GM21360 (cell line): ENCODE data around the gene DNPH1.

ENCODE experiments used
- ATAC-seq: cut with Tn5 transposase; IDR thresholded peaks from one replicate; pipeline ENCODE4 v1.9.1; 2021; ENCODE audit warnings: mild to moderate bottlenecking, moderate library complexity; ENCODE audit not compliant: unreplicated experiment

The DNPH1 gene

GRCh38 chr6:43228951-43229802, at the start of gene DNPH1:
Gene DNPH1, minus strand, starts transcription at chr6:43229481. Its CDS starts 25 bp downstream, at chr6:43229456.
- ATAC-seq = peak; percentile 55

DNA sequence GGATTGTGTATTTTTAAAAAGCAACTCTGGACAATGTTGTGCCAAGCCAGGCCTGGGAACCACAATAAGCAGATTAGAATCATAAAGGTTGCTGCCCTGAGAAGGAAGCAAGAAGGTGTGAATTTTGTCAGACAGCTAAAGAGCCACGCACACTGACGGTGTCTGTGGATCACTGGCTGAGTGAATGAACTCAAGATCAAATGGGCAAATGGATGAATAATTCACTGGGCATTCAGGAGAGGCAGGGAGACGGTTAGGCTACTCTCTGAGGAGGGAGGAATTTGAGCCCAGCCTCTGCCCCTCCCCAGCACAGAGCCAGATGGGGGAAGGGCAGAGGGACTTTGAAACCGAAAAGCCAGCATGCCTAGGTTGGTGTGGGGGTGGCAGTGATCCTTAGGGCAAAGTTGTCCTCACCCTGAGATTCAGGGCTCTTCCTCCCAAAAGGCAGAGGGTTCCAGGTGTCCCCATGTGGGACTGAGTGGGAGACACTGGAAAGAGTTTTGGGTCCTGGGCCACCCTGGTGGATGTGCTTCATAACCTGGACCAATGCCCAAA, 49.3 kb upstream of the DNPH1 start:
- no peak for ATAC-seq

DNA sequence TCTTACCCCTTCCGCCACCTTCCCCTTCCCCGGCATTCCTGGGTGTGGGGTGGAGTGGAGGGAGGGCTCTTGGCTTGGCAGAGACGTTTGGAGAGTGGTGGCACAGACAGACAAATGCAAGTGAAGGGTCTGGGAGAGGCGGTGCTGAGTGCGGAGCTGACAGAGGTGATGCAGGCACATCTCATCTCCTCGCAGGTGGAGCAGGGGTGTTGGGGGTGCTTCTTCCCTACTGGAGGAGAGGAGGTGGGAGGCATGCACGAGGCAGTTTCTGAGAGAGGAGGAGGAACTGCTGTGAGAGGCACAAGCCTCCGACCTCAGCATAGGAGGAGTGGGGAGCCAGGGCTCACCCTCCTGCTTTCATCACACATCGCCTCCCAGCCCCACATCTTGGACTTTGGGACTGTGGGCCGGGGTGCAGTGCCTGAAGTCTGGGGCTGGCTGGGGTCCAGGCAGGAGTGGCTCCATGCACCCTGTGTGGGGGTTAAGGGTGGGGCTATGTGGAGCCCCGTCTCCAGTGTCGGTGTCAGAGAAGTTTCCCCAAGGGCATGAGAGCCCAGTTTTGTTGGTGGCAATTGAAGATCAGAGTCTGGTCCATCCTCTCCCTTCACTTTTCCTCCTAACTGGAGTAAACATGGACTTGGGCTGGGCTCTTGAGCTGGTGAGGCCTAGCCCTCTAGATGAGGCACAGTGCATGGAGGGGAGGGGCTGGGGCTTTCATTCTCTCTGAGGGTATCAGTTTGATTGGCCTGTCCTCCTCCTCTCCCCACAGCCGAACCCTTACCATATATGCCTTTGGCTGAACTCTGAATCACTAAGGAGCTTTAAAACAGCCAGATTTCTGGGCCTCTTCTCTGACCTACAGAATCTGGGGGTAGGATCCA, 48.6 kb upstream of the DNPH1 start:
- ATAC-seq = no peak

GRCh38 chr6:43277306-43277642, 48.0 kb upstream of the DNPH1 start:
- ATAC-seq = no peak

DNA sequence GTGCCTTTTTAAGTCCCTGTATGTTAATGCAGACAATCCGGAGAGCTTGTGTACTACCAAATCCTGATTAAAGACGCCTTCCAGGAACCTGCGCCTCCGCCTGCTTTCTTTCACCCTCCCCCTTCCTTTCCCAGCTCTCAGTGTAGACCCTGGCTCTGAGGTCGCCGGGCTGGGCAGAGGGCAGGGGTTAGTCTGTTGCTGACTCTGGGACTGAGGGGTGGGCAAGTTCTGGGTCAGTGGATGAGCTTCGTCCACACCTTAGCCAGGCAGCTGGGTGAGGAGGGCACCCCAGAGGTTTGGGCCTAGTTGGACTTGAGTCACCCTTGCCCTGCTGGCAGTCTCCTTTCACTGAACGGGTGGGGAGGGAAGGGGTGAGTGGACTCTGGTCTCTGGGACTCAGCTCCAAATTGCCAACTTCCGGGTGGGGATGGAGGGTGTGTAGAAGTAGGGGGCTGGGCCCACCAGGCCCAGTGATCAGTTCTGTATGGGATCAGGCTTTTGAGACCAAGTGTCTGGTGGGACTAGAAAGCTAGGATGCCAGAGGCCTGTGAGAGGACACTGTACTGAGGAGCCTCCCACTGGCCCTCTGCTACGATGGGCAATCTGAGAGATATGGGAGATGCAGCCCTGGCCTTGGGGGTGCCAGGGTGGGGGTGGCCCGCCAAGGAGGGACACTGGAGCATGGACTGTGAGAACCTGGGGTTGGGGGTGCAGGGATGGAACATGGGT, 47.5 kb upstream of the DNPH1 start:
- ATAC-seq = no peak

DNA sequence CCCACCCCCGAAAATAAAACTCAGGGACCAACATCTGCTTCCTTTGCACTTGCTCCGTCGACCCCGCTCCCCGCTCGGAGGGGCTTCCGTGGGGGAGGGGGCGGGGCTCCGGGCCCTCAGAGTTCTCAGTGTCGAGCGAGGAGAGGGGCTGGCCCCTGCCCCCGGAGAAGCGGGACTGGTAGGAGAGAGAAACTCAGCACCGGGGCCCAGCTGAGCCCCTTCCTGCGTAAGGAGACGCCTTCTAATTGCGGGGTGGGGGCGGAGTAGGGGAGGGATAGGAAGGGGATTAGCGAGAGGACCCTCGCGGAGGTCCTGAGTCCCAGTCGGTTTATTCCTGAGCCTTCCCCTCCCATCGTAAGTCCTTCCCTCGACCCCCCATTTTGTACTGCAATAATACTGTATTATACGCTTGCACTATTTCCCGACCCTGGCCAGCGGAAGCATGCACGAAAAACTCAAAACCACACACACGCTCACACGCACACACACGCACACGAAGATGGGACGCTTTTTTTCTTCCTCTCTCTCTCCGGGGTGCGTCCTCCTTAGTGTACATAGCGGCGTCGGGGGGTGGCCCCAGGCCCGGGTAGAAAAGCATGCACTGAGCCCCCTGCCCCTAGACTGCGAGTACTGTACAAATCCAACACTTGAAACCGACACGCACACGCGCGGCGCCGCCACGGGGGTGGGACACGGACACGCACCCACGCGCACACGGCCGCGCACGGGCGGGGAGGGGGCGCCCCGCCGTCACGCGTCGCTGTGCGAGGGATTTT, 46.7 kb upstream of the DNPH1 start:
- ATAC-seq = no peak

GRCh38 chr6:43274916-43275597, 45.8 kb upstream of the DNPH1 start:
- no peak for ATAC-seq

- no peak for ATAC-seq
Measured at GRCh38 chr6:43274127-43274915, 45.0 kb upstream of the DNPH1 start.

DNA sequence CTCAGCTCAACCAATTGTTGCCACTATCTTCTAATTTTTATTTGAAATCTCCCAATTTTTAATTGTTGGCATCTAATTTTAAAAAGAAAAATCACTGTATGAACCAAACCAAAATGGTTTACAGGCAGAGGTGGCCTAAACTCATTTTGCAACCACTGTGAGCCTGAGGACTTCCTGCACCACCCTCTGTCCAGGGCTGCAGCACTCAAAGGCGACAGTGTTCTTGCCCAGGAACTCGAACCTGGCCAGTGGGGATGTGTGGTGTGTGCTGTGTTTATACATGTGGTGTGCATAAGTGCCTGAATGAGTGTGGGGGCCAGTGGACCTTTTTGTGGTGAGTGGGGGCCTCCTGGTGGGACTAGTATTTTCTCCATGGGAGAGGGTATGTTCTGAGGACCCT, 44.4 kb upstream of the DNPH1 start:
- ATAC-seq = no peak

DNA sequence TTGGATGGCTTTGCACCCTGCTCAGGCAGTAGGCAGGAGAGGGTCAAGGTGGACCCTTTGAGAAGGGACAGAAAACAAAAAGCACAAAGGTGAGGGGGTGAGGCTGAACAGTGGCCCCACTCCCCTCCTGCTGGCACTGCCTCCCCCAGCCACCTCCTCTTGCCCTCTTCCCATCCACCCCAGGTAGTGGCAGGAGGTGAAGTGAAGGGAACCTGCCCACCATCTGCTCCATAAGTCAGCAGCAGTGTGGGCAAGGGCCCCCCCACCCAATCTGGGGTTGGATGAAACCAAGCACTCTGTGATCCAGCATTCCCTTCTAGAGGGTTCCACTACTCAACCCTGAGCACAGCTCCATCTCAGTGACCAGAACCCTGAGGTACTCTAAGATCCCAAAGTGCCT, 42.7 kb upstream of the DNPH1 start:
- ATAC-seq = no peak

- no peak for ATAC-seq
Measured at GRCh38 chr6:43271103-43271815, 42.0 kb upstream of the DNPH1 start.

DNA sequence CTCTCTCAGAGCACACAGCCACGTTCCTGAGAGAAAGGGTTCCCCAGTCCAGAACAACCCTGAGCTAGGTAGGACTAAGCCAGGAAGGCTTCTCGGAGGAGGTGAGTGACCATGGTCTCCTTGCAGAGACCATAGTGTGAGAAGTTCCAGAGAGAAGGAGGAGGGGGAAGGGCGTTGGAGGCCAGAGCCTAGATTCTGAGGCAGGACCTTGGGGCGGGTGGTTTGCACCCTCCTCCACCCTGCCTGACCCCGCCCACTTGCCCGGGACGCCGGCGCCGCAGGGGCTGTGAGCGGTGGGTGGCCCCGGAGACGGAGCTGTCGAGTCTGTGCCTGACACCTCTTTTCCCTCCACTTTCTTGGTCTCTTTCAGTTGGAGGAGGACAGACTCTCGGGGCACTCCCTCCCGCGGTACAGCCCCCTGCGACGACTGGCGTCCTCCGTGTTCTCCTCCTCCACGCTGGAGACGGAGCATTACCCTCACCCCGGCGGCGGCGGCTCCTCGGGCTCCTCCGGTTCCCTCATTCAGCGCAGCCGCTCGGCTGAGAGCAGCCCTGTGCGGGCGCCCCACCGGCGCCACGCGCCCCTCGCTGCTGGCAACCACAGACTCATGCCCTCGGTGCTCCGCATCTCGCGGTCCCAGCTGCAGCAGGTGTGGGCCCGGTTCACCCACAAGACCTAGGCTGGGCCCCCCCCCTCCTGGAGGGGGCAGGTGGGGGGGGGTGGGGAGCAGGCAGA, 40.2 kb upstream of the DNPH1 start:
- ATAC-seq = no peak

GRCh38 chr6:43268782-43269272, 39.5 kb upstream of the DNPH1 start:
- ATAC-seq = no peak

DNA sequence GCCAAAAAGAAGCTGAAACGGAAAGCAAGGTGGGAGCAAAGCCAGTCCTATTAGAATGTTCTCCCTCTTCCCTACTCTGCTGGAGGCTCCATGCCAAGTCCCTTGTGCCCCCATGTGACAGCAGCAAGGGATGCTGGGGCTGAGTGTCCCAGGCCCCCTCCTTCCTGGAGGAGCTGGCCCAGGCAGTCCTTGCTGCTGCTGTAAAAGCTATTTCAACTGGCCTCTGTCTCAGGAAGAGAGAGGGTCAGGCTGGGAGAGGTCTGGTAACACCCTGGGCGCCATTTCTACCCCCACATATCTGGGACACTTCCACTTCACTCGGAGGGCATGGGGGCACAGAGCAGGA, 39.0 kb upstream of the DNPH1 start:
- ATAC-seq = no peak

DNA sequence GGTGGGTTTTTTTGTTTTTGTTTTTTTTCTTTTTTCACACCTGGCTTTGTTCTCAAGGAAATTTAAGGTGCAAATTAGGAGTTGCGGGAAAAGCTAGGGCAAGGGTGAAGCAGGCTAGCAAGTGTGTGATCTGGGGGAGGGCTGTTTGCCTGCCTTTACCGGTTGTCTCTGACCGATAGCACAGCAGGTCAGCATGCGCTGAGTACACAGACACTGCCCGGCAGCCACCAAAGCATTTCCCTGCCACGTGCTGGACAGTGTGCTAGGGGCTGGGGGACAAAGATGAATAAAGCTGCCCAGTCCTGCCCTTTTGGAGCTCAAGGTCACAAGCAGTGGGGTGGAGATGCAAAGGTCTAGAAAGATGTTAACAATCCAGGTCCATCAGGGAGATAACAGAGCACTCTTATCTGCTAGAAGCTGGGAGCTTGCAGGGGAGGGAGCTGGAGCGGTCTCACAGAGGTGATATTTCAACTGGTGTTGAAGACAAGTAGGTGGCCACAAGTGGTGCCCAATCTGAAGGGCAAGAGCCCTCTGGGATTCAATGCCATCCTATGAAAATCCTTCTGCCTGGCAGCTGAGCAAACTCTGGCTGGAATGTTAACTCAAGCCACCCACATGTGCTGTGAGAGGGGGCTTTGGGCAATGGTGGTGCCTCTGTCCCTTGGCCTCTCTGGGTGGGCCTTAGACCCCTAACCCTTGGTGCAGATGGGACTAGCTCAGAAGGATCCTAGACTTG, 38.5 kb upstream of the DNPH1 start:
- no peak for ATAC-seq

- no peak for ATAC-seq
Measured at GRCh38 chr6:43265564-43265963, 36.3 kb upstream of the DNPH1 start.

- no peak for ATAC-seq
Measured at GRCh38 chr6:43264599-43265145, 35.4 kb upstream of the DNPH1 start.
